RWPE2 (cell line): ENCODE measurements around the gene BCL7A.
A peak's percentile ranks its signal among the peaks of the same experiment; 100 is the strongest.

Source experiments
- ATAC-seq: fragments of 200-7000 bp; cut with Tn5 transposase; 3 replicates; pipeline ENCODE4 v1.9.1; 2021; ENCODE audit warnings: low read depth
- DNase-seq: peaks from one replicate; pipeline ENCODE4 v3.0.0-alpha.2; 2020; ENCODE audit warnings: low spot score
- H3K27ac ChIP-seq: fragments of 450-650 bp; 2 replicates; pipeline ENCODE4 v1.5.1; 2017; ENCODE audit warnings: mild to moderate bottlenecking; ENCODE audit not compliant: poor library complexity, severe bottlenecking
- H3K27me3 ChIP-seq: fragments of 250-450 bp; sonication (Bioruptor Pico); 2 replicates; pipeline ENCODE4 v1.5.1; 2021; ENCODE audit warnings: mild to moderate bottlenecking, moderate library complexity; ENCODE audit not compliant: insufficient read depth, poor library complexity, severe bottlenecking
- H3K36me3 ChIP-seq: fragments of 250-450 bp; sonication (Bioruptor Pico); 2 replicates; pipeline ENCODE4 v1.5.1; 2020; ENCODE audit warnings: low read depth, mild to moderate bottlenecking, moderate library complexity
- H3K4me1 ChIP-seq: fragments of 250-450 bp; sonication (Bioruptor Pico); 2 replicates; pipeline ENCODE4 v1.5.1; 2021; ENCODE audit warnings: mild to moderate bottlenecking, moderate library complexity; ENCODE audit not compliant: insufficient read depth, poor library complexity, severe bottlenecking
- H3K4me3 ChIP-seq: fragments of 250-450 bp; sonication (Bioruptor Pico); 2 replicates; pipeline ENCODE4 v1.5.1; 2021; ENCODE audit warnings: mild to moderate bottlenecking, moderate library complexity; ENCODE audit not compliant: severe bottlenecking
- H3K9me3 ChIP-seq: fragments of 250-450 bp; sonication (Bioruptor Pico); 2 replicates; pipeline ENCODE4 v1.5.1; 2021; ENCODE audit warnings: mild to moderate bottlenecking, moderate library complexity; ENCODE audit not compliant: severe bottlenecking
- TF ChIP-seq, protein P1 (sequence below): fragments of 450-650 bp; IDR thresholded peaks from one replicate; pipeline ENCODE4 v1.5.1; 2017; ENCODE audit warnings: mild to moderate bottlenecking, moderate library complexity; ENCODE audit not compliant: poor library complexity, severe bottlenecking

Gene BCL7A

DNA sequence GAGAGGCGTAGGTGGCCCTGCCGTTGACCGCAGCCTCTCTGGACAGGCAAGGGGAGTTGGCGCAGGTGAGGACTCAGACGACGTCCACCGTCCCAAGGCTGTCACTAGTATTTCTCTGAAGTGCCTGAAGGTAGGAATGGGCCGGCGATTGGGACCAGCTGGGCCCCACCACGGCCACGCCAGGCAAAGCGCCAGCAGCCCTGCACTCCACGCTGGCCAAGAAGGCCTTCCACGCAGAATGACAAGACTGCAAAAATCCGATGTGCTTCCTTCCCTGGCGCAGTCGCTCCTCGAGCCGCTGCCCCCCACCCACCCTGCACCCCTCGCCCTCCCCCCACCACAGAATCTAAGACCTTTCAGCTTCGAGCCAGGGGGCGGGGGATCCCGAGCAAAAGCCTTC is 39.6 kb downstream of the BCL7A start:
- no peak overlapping the region for H3K27ac ChIP-seq
- no peak for ATAC-seq
- H3K4me3 ChIP-seq = no peak overlapping the region

GRCh38 chr12:122062832-122063693 is 41.4 kb downstream of the BCL7A start:
- Histone ChIP-seq H3K27ac (peak overlapping the region; percentile 92), H3K36me3 (peaks cover 9% of the 10 kb centered on the region), H3K27me3 (no peaks in the 10 kb centered on the region), H3K9me3 (no peaks in the 10 kb centered on the region), H3K4me1 (peaks cover 29% of the 10 kb centered on the region), H3K4me3 (no peak overlapping the region)
- DNase-seq (peak; percentile 89), ATAC-seq (peak; percentile 85)
- TF ChIP-seq, protein P1, sequence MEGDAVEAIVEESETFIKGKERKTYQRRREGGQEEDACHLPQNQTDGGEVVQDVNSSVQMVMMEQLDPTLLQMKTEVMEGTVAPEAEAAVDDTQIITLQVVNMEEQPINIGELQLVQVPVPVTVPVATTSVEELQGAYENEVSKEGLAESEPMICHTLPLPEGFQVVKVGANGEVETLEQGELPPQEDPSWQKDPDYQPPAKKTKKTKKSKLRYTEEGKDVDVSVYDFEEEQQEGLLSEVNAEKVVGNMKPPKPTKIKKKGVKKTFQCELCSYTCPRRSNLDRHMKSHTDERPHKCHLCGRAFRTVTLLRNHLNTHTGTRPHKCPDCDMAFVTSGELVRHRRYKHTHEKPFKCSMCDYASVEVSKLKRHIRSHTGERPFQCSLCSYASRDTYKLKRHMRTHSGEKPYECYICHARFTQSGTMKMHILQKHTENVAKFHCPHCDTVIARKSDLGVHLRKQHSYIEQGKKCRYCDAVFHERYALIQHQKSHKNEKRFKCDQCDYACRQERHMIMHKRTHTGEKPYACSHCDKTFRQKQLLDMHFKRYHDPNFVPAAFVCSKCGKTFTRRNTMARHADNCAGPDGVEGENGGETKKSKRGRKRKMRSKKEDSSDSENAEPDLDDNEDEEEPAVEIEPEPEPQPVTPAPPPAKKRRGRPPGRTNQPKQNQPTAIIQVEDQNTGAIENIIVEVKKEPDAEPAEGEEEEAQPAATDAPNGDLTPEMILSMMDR = no peak

More for the DNA sequence above, 39.6 kb downstream of the BCL7A start:
- Histone ChIP-seq H3K4me1 (peaks cover 29% of the 10 kb centered on the region), H3K27me3 (no peaks in the 10 kb centered on the region), H3K36me3 (peaks cover 23% of the 10 kb centered on the region), H3K9me3 (no peaks in the 10 kb centered on the region)
- TF ChIP-seq, protein P1 = no peak
- no peak for DNase-seq

DNA sequence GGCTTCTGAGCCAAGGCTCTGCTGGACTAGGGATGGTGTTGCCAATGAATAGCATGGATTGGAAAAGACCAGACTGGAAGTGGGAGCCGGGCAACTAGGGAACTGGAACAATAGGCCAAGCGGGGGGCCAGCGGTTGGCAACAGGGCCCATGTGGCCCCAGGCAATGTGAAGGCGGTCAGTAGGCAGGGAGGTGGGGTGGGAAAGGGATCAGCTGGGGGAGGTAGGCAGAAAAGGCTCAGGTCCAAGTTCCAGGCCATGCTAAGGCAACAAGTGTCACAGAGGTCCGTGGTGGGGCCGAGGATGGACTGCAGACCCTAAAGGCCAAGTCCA is 42.0 kb downstream of the BCL7A start:
- Histone ChIP-seq H3K27me3 (no peaks in the 10 kb centered on the region), H3K4me1 (peaks cover 29% of the 10 kb centered on the region), H3K27ac (peak overlapping the region; percentile 92), H3K4me3 (no peak overlapping the region), H3K9me3 (no peaks in the 10 kb centered on the region), H3K36me3 (0 out of 2 replicates have a peak, but pooled peaks cover 7% of the 10 kb centered on the region)
- DNase-seq = no peak
- ATAC-seq = no peak
- TF ChIP-seq, protein P1 = no peak

- ATAC-seq (peak; percentile 62), DNase-seq (peak; percentile 89)
- TF ChIP-seq, protein P1 = peak; percentile 31
- Histone ChIP-seq H3K9me3 (no peaks in the 10 kb centered on the region), H3K36me3 (0 out of 2 replicates have a peak, but pooled peaks cover 6% of the 10 kb centered on the region), H3K4me3 (no peak overlapping the region), H3K27me3 (no peaks in the 10 kb centered on the region), H3K4me1 (peaks cover 29% of the 10 kb centered on the region), H3K27ac (peak overlapping the region; percentile 92)
Measured at GRCh38 chr12:122064025-122064777, 42.5 kb downstream of the BCL7A start.
